Embryonic facial prominence (tissue), 1 donor: Measurements from ENCODE around the gene CNBP.
A peak's percentile ranks its signal among the peaks of the same experiment; 100 is the strongest.

ENCODE experiments used
- DNase-seq: peaks from one replicate; pipeline ENCODE4 v3.0.0-alpha.2; 2016; ENCODE audit errors: extremely low spot score

Gene CNBP

DNA sequence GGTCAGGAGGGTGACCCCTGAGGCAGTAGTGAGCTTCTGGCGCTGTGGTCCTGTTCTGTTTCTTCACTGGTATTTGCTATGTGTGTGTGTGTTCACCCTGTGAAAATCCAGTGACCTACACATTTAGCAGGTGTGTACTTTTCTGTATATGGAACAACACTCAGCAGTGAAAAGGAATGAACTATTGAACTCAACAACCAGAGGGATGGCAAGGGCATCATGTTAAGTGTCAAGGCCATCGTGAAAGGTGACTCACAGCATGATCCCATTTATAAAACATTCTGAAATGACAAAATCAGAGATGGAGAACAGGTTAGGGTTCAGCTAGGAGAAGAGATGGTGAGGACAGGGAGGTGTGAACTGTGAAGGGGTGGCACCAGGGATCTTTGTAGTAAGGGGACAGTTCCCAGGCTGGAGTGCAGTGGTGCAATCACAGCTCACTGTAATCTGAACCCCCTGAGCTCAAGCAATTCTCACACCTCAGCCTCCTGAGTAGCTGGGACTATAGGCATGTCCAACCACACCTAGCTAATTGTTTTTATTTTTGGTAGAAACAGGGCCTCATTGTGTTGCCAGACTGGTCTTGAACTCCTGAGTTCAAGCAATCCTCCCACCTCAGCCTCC is 52.1 kb downstream of the CNBP start:
- no peak for DNase-seq

DNA sequence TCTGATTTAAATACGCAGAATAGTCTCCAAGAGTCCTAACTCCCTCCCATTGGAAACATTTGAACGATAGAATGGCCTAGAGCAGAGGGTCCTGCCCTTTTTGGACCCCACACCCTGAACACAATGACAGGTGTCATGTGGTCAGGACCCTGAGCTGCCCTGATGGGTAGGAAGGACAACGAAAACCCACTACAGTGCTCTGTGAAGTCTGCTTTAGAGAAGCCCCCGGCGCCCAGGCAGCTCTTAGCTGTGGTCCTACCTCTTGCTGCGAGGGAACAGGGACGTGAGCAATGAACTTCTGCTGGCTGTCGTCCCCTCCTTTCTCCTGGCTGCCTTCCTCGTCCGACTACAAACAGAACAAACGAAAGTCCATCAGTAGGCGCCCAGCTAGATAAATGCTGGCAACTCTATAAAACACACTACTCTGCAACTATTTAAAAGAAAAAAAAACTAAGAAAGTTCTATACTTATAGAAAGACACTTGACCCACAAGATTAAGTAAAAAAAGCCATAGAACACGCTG is 53.3 kb downstream of the CNBP start:
- no peak for DNase-seq

DNA sequence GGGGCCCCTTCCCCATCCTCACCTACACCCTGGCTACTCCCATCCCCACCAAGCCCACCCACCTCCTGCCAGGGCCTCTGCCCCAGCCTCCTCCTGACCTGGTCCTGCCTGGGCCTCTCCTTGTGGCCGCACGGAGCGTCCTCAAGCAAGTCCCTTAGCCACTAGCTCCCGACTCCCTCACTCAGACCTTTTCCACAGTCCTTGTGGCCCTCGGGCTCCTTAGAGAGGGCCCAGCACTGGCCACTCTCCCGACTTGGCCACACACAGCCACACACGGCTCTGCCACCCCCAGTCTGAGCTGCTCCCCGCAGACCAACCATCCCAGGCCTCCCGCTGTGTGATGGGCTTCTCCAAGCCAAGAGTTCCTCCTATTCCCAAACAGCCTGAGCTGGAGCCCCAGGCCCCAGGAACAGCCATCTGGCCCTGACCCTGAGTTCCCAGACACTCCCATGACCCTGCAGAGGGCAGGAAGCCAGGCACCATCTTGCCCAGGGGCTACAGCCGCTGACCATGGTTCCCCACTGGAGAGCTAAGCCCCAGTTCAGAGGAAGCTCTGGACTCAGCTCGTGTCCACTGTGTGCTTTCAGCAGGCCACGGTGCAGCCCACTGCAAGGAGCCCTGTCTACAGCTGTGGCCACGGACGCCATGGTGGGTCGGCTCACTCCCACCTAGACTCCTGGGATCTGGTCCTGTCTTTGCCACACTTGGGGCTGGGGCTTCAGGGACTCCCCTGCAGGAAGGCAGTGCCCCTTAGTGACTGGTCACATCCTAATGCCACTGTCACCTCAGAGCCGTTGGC is 55.1 kb downstream of the CNBP start:
- no peak for DNase-seq

DNA sequence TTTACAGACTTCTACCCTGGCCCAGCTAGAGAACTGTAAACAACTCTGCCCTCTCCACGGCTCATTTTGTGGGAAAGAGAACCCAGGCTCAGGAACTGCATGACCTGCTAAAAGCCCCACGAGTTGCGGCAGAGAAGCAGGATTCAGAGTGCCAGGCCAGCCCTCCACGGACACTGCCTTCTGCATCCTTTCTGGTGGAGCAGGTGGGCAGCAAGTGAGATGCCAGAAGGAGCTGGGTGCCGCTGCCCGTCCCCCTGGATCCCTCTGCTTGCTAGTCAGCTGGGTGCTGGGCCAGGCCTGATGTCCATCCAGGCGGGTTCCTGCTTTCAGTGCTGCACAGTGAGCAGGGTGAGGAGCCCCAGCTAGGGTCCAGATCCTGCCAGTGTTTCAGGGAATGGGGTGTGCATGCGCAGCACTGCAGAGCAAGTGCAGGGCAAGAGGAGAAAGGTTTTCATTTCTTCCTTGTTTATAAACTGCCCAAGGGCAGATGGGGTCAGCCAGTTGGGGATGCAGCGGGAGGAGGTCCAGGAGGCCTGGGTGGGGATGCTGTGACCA is 56.9 kb downstream of the CNBP start:
- DNase-seq = no peak

DNA sequence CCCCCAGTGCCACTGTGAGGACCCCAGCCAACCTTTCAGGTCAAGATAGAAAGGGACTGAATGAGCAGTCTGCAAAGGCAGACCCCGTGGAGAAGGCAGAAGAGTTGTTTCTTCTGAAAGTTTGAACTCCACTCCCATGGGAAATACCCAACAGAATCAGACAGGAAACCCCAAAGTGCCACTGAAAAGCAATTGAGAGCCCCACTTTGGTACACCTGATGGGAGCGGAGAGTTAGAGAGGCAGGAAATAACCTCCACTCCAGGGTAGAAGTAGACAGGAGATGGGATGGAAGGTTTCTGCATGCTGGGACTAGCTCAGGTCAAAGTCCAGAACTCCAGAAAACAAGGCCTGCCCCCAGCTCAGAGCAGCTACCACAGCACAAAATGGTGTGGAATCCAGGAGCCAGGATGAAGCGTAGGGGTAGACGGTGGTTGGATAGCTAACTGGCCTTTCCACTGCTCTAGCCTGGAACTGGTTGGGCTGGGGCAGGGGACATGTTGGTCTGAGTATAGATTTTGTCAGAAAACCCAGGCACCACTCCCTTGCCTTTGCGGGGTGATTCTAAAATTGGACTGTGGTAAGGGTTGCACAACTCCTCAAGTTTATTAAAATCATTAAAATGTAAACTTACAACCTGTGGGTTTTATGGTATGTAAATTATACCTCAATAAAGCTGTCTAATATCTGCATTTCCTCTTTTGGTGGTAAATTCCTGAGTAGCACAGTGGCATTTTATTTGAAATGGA is 60.2 kb downstream of the CNBP start:
- no peak for DNase-seq

DNA sequence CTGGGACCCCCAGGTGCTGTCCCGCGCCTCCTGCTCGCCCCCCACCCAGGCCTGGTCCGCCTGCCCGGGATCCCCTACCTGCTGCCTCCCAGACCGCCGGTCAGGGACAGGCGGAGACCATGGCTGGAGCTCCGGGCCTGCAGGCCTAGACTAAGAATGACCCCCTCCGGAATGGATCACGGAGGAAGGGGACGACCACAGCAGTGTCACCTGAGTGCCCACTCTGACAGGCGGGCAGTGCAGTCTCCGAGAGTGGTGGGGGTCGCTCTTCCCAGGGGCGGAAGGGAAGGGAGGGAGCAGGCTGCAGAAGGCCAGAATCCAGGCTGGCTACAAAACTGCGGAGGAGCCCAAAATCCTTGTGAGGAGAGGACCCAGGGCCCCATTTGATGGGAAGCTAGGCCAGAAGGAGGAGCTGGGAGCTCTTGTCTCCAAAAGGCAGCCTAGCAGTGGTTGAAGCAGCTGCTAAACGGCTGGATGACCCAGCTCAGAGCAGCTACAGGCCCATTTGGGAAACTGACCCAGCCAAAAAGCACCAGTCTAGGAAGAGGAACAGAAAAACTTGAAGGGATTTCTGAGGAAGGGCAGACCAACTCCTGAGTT is 61.2 kb downstream of the CNBP start:
- no peak for DNase-seq

DNA sequence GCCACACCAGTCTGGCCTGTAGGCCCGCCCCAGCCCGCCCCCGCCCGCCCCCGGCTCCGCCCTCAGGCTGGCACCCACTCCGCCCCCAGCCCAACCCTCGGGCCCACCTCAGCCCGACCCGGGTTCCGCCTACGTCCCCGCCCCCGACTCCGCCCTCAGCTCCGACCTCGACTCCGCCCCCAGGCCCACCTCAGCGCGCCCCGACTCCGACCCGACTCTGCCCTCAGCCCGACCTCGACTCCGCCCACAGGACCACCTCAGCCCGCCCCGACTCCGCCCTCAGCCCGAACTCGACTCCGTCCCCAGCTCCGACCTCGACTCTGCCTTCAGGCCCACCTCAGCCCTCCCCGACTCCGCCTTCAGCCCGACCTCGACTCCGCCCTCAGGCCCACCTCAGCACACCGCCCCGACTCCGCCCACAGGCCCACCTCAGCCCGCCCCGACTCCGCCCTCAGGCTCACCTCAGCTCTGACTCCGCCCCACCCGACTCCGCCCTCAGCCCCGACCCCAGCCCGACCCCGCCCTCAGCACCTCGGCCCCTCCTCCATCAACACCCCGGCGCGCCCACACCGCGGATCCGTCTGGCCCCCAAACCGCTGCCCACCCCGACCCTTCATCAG is 61.8 kb downstream of the CNBP start, which contains the start of gene RAB43:
TSS of gene RAB43 (minus strand) at position 13 of the 620 bp plus-strand sequence. CDS start 315 bp downstream, outside the sequence.
- peak; percentile 88 for DNase-seq

DNA sequence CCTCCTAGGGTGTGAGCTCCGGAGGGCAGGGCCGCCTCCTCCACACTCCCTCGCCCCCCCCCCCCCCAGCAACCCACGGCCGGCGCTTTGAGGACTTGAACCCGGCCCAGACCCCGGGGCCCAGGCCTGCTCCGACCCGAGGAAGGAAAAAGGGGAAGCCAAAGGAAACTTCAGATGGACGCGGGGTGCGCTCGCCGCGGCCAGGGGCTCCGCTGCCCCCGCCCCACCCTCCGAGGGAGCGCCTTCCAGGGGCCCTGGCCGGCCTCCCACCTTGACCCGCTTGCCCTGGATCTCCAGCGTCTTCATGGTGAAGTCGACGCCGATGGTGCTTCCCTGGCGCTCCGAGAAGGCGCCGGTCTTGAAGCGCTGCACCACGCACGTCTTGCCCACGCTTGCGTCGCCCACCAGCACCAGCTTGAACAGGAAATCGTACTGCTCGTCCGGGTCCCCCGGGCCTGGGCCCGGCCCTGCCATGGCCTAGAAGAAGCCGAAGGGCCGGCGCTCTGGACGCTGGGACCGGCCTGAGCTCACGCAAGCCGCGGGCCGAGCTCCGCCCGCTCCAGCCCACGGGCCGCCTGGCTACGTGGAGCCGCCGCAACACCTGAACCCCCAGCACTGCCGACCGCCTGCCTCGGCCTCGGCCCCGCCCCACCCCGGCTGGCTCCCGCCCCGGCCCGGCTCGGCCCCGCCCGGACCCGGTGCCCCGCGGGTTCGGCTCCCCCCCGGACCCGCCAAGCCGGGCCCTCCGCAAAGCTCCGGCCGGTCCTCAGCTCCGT is 62.5 kb downstream of the CNBP start:
- no peak for DNase-seq

DNA sequence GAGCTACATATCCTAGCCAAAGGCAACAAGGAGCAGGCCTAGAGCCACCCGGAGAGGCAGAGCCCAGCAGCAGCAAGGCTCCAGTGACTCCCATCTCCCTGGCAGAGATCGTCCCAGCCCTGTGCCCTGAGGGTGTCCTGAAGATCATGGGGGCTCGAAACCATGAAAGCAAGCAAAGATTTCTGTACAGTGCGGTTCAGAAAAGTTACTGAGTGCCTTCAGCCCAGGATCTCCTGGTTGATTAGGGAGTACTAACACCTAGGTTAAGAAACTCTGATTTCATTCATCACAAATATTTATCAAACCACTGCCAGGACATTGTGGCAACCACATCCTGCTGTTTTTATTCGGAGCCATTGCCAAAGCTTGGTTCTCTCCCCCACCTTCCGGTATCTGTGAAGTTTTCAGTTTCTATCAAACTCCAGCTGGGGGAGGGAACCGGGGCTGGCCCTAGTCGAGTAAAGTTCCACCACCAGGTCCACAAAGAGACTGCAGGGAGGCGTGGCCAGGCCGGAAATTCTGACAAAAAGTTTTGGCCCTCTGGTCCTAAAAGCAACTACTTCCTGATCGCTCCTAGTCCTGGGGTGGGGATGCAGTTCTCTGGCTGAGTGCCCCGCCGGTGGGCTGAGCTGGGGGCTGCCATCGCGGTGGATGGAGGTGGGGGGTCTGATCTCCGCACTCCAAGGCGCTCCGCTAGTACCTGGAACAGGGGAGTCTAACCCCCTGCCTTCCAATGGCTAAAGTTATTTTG is 63.3 kb downstream of the CNBP start:
- DNase-seq = peak; percentile 56

DNA sequence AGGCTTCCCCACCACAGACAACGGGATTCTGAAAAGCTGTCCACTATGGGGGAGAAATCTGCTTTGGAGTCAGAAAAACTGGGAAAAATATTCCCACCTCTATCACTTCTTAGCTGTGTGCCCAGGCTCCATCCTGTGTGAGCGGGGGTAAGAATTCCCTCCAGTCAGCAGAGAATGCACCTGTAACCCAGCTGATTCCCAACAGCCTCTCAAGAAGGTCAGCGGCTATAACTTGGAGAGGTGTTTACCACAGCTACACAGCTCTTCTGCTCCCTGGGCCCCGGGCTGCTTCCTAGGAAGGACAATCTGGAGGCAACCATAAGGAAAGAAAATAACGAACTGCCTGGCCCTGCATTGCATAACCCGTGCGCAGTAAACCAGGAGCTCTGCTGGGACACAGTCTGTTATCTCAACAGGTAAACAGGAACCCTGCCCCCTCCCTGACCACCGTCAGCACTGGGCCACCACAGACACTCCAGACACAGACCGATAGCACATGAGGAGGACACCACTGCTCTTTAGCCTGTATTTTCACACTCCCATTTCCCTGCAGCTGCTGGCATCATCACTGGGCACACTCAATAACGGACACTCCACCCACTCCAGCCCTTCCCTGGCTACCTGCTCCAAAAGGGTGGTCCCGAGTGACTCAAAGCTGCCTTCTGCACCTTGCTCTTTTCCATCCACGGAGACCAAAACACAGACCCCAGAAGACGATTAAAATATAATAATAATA is 64.2 kb downstream of the CNBP start:
- no peak for DNase-seq

DNA sequence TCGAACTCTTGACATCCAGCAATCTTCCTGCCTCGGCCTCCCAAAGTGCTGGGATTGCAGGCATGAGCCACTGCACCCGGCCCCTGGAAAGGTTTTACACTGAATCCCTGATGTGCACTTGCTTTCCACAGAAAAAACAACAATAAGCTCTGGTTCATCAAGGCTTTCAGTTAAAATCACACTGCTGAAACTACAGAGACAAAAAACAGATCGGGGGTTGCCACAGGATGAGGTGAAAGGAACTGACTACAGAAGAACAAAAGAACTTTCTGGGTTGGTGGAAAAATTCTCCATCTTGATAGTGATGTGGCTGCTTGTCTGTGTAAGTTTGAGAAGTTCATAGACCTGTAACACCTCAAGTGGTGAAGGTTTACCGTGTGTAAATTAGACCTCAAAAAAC is 65.0 kb downstream of the CNBP start:
- no peak for DNase-seq
